ENCODE data around the gene ITGA5.

DNA sequence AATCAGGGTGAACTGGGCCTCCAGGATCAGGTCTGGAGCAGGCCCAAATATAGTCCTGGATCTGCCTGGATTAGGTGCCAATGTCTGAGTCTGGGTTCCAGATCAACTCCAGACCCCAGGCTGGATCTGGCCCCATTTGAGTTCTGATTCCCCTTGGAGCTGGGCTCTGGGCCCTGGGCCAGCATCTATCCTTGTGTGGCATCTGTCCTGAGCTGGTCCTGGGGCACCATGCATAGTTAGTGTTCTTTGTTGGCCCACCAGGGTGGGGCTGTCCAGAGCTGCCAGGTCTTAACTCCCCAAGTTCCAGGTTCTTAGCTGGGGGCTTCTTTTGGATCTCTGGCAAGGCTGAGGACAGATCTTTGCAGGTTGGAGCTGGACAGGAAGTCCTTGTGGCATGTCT lies 23.5 kb downstream of the ITGA5 start:
- TF ChIP-seq POLR2A (IDR thresholded peaks at IDR 0.05) = no peak
- TF ChIP-seq CTCF (IDR thresholded peaks at IDR 0.05) = no peak

Measured in body of pancreas (tissue), 4 donors.